Measurements from ENCODE around the gene CHCHD6.

CHCHD6 gene

GRCh38 chr3:126979046-126979628, 275.1 kb downstream of the CHCHD6 start:
- no peak for DNase-seq (ENCODE audit: low spot score)

DNA sequence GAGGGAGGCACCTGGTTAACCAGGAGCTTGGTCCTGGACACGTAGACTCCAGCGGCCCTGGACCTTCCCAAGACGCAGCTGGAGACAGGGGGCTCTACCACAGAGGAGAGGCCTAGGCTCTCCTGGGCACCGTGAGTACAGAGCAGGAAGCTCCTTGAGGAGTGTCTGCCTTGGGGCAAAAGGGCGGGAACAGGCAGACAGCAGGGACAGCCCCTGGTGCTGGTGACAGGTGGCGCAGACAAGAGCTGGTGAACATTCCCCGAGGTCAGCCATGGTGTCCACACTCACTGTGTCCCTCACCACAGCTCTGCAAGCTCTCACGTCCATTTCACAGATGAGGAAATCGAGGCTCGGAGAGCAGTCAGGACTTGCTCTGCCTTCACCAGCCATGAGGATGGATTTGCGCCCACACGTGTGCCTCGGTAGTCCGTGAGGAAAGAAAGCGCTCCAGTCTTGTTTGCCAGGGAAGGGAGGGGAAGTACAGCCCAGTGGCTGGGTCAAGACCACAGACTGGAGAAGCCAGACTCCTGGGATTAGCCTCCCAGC, 276.3 kb downstream of the CHCHD6 start:
- no peak for DNase-seq (ENCODE audit: low spot score)

- DNase-seq (ENCODE audit: low spot score): no peak
Observed at GRCh38 chr3:126982126-126982470, 278.1 kb downstream of the CHCHD6 start.

DNA sequence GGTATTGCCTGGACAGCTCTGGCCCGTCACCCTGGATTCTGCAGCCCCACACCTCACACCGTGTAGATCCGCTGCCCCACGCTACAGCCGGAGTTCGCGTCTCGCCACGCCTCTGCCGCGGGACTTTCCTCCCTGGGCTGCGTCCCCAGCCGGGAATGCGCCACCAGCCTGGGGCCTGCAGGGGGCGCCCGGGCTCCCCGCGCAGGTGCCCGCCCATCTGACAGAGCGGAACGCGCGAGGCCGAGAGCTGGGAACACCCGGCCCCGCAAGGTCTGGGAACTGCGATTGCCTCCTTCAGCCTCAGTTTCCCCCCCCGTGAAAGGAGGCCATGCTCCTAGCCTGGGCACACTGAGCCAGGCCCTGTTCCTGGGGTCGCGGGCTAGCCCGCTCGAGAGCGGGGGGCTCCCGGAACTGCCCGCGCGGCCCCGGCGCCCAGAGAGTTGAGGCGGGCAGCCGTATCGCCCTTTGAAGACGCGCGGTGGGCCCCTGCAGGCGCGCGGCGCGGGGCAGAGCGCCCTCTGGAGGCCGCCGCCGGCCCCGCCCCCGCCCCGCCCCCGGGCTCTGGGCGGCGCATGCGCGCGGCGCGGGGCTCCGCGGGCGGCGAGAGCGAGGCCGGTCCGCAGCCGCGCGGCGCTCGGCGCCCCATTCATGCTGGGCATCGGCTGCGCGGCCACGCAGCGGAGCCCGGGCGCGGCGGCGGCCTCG, 278.6 kb downstream of the CHCHD6 start, which contains the start of gene PLXNA1:
Gene PLXNA1, plus strand, starts transcription at position 645 of the 705 bp plus-strand sequence. CDS start 5,479 bp downstream, outside the sequence.
- peak; percentile 50 for DNase-seq (ENCODE audit: low spot score)

DNA sequence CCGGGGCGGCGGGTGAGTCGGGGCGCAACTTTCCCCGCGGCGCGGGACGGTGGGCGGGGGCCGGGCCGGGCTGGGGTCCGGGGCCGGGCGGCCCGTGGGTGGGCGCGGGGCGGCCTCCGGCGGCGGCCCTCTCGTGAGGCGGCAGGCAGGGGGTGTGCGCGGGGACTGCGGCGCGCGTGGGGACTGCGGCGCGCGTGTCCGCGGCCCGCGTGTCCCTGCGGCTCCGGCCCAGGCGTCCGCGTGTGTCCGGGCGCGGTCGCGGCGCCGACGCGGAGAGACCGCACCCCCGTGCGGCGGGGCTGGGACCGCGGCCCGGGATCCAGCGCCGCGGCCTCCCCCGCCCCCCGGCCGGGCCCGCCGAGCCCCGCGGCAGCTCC, 279.2 kb downstream of the CHCHD6 start:
- no peak for DNase-seq (ENCODE audit: low spot score)

GRCh38 chr3:126983653-126984390, 279.8 kb downstream of the CHCHD6 start:
- DNase-seq (ENCODE audit: low spot score): no peak

GRCh38 chr3:126984391-126985131, 280.5 kb downstream of the CHCHD6 start:
- DNase-seq (ENCODE audit: low spot score): no peak

GRCh38 chr3:126985132-126985985, 281.3 kb downstream of the CHCHD6 start:
- DNase-seq (ENCODE audit: low spot score): no peak

GRCh38 chr3:126986001-126986400, 282.0 kb downstream of the CHCHD6 start:
- no peak for DNase-seq (ENCODE audit: low spot score)

DNA sequence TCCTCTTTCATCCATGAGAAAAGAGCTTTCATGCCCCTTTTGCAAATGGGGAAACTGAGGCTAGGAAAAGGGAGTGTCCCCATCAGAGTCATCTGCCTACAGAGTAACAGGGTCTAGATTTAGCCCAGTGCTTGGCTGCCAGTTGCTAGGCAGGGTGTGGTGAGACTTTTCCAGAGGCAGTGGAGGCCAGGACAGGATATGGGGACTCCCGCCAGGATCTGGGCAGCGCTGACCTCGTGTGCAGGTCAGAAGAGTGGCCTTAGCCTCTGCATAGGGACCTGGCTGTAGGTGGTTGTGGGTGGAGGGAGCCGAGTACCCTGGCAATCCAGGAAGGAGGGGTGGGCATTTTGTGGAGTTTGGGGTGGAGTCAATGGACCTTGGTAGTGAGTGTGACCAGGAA, 283.1 kb downstream of the CHCHD6 start:
- DNase-seq (ENCODE audit: low spot score): no peak

DNA sequence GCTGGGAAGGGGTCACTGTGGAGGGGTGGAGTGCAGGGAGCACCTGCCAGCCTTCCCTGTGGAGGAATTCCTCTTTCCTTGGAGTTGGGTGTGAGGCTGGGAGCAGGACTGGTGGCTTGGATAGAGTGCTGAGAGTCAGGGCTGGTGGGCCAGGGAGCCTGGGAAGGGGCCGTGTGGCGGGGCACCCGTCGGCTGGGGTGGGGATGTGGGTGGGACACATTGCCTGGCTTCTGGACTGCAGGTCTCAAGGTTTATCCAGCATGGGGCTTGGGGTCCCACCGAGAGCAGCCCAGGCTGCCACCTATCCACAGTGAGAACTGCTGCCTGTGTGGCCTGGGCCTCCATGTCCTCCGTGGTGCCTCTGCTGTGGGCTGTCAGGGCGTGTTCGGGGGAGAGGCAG, 283.6 kb downstream of the CHCHD6 start:
- no peak for DNase-seq (ENCODE audit: low spot score)

- no peak for DNase-seq (ENCODE audit: low spot score)
Observed at GRCh38 chr3:126988451-126989021, 284.5 kb downstream of the CHCHD6 start.

- DNase-seq (ENCODE audit: low spot score): no peak
Observed at GRCh38 chr3:126989316-126990023, 285.4 kb downstream of the CHCHD6 start.

- no peak for DNase-seq (ENCODE audit: low spot score)
Observed at GRCh38 chr3:126990024-126990700, 286.1 kb downstream of the CHCHD6 start.

DNA sequence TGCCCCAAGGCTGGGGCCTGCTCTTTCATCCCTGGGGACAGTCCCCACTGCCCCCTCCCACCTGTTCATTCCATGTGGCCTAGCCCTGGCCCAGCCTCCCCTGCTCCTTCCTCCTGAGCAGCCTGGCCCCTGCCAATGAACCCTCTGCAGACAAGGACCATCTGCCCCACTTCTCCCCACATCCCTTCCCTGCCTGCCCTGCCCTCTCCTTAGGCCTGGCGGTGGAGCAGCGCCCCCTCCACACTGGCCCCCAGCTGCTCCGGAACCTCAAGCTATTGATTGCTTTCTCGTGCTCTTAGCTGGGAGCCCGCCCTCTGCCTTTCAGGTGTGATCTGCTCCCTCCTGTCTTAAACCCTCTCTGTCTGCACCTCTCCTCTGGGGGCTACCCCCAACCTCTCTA, 286.9 kb downstream of the CHCHD6 start:
- DNase-seq (ENCODE audit: low spot score): no peak

DNA sequence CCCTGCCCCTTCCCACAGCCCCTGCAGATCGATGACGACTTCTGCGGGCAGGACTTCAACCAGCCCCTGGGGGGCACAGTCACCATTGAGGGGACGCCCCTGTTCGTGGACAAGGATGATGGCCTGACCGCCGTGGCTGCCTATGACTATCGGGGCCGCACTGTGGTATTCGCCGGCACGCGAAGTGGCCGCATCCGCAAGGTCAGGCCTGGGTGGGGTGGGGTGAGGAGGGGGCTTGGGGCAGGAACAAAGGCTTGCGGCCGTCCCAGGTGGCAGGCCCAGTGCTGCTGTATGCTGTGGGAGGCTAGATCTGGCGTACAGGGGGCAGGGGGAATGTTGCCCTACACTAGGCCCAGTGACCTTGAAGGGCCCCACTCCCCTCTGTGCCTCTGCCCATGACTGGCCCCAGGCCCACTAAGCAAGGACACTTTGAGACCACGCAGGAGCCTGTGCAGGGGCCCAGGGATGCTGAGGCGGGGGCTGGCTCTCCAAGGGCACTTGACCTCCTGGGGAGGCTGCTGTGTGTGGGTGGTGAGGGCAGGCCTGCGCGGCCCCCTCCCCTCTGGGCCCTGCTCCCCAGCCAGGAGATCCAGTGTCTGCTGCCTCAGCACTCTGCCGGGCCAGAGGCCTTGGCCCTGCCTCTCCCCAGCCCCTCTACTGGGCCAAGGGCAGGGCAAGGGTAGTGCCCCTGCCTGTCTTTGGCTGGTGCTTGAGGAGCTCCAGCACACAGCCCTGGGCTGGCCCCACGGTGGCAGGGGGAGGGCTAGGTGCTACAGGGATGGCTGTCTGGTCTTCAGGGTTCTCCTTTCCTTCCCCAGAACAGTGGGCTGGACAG, 287.5 kb downstream of the CHCHD6 start:
- DNase-seq (ENCODE audit: low spot score): no peak

DNA sequence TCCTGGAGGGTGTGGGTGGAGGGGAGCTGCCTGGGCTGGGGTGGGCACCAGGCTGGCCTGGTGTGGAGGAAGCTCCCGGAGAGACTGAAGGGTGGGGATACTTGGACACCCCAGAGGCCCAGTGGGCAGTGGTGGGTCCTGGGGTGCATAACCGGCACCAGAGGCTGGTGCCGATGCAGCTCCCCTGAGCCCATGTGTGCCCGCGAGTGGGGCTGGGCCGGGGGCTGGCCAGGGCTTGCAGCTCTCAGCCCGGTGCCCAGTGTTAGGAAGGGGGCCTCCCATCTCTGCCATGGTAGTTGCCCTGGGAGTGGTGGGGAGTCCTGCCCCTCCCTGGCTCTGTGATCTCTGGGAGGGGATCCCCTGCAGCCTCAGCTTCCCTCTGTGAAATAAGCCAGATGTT, 288.2 kb downstream of the CHCHD6 start:
- DNase-seq (ENCODE audit: low spot score): no peak

GRCh38 chr3:126992776-126993175, 288.7 kb downstream of the CHCHD6 start:
- DNase-seq (ENCODE audit: low spot score): no peak

GRCh38 chr3:126993436-126993835, 289.4 kb downstream of the CHCHD6 start:
- no peak for DNase-seq (ENCODE audit: low spot score)
